ENCODE results near the gene CD8B.
"Not testable (repeated sequence)": the region's sequence is repeated elsewhere in the genome, so short reads cannot be mapped to it uniquely, and the experiment has no call there.

The CD8B gene

GRCh38 chr2:86837714-86838113 lies 24.0 kb downstream of the CD8B start:
- not testable (repeated sequence) for DNase-seq (ENCODE audit: insufficient read length, low spot score); FAIRE-seq

GRCh38 chr2:86836915-86837695 lies 24.6 kb downstream of the CD8B start:
- FAIRE-seq; DNase-seq (ENCODE audit: insufficient read length, low spot score): not testable (repeated sequence)

GRCh38 chr2:86835548-86835889 lies 26.2 kb downstream of the CD8B start:
- DNase-seq (ENCODE audit: insufficient read length, low spot score); FAIRE-seq: not testable (repeated sequence)

DNA sequence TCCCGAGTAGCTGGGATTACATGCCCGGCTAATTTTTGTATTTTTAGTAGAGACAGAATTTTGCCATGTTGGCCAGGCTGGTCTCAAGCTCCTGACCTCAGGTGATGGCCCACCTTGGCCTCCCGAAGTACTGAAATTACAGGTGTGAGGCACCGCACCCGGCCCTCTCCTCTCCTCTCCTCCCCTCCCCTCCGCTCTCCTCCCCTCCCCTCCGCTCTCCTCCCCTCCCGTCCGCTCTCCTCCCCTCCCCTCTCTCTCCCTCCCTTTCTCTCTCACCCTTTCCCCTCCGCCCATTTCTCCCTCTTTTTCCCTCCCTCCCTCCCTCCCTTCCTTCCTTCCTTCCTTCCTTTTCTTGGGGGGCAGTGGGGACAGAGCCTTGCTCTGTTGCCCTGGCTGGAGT lies 28.4 kb downstream of the CD8B start:
- no peak for DNase-seq (ENCODE audit: insufficient read length, low spot score)
- FAIRE-seq: no peak
- TF ChIP-seq POLR2A (IDR thresholded peaks at IDR 0.05; ENCODE audit: low read depth, low read length): no peak
- TF ChIP-seq POU2F2 (IDR thresholded peaks at IDR 0.05; ENCODE audit: low read depth, low read length): no peak
- TF ChIP-seq POLR2AphosphoS5 (IDR thresholded peaks at IDR 0.05; ENCODE audit: low read depth, low read length): no peak
- no peak for TF ChIP-seq SPI1 (IDR thresholded peaks at IDR 0.05; ENCODE audit: low read depth, low read length)
- TF ChIP-seq PAX5 (IDR thresholded peaks at IDR 0.05; ENCODE audit: insufficient read depth, low read length, severe bottlenecking): no peak
- TF ChIP-seq TAF1 (IDR thresholded peaks at IDR 0.05; ENCODE audit: low read depth, low read length): no peak

GRCh38 chr2:86832334-86833096 lies 29.2 kb downstream of the CD8B start:
- TF ChIP-seq POU2F2 (IDR thresholded peaks at IDR 0.05; ENCODE audit: low read depth, low read length) (no peak), POLR2AphosphoS5 (IDR thresholded peaks at IDR 0.05; ENCODE audit: low read depth, low read length) (no peak), PAX5 (IDR thresholded peaks at IDR 0.05; ENCODE audit: insufficient read depth, low read length, severe bottlenecking) (no peak), TAF1 (IDR thresholded peaks at IDR 0.05; ENCODE audit: low read depth, low read length) (no peak), POLR2A (IDR thresholded peaks at IDR 0.05; ENCODE audit: low read depth, low read length) (no peak), SPI1 (IDR thresholded peaks at IDR 0.05; ENCODE audit: low read depth, low read length) (no peak)
- DNase-seq (ENCODE audit: insufficient read length, low spot score) (no peak), FAIRE-seq (no peak)

DNA sequence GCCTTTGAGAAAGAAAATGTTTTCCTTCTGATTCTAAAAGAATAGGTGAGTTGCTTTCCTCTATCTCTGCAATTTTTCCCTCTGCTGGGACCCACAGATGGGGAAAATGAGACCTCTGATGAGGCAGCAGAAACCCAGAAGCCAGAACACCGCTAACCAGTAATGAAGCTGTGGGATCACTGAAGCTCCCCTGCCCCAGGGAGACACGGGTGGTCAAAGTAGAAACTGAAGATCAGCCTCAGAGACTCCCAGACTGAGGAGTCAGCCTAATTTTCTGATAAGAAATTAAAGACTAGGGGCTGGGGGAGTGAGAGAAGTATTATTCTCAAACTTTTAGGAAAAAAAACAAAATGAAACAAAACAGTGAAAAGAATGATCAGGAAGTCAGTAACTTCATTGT lies 30.1 kb downstream of the CD8B start:
- TF ChIP-seq TAF1 (IDR thresholded peaks at IDR 0.05; ENCODE audit: low read depth, low read length) (no peak), POLR2A (IDR thresholded peaks at IDR 0.05; ENCODE audit: low read depth, low read length) (no peak), POU2F2 (IDR thresholded peaks at IDR 0.05; ENCODE audit: low read depth, low read length) (no peak), SPI1 (IDR thresholded peaks at IDR 0.05; ENCODE audit: low read depth, low read length) (no peak), PAX5 (IDR thresholded peaks at IDR 0.05; ENCODE audit: insufficient read depth, low read length, severe bottlenecking) (no peak), POLR2AphosphoS5 (IDR thresholded peaks at IDR 0.05; ENCODE audit: low read depth, low read length) (no peak)
- FAIRE-seq (no peak), DNase-seq (ENCODE audit: insufficient read length, low spot score) (no peak)

DNA sequence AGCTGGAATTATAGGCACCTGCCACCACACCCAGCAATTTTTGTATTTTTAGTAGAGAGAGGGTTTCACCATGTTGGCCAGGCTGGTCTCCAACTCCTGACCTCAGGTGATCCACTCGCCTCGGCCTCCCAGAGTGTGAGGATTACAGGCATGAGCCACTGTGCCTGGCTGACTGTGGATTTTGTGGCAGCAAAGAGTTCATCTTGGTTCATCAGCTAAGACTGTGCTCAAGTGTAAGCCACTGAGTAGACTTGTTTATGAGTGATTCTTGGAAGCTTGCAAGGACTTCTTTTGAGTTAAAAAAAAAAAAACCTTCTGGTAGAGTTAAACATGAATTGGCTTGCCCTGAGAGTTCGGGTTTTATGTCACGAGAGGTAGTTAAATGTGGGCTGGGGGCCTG lies 34.7 kb downstream of the CD8B start:
- TF ChIP-seq TAF1 (IDR thresholded peaks at IDR 0.05; ENCODE audit: low read depth, low read length) (no peak), POLR2AphosphoS5 (IDR thresholded peaks at IDR 0.05; ENCODE audit: low read depth, low read length) (no peak), POU2F2 (IDR thresholded peaks at IDR 0.05; ENCODE audit: low read depth, low read length) (no peak), PAX5 (IDR thresholded peaks at IDR 0.05; ENCODE audit: insufficient read depth, low read length, severe bottlenecking) (no peak), POLR2A (IDR thresholded peaks at IDR 0.05; ENCODE audit: low read depth, low read length) (no peak)
- DNase-seq (ENCODE audit: insufficient read length, low spot score): no peak
- no peak for FAIRE-seq

DNA sequence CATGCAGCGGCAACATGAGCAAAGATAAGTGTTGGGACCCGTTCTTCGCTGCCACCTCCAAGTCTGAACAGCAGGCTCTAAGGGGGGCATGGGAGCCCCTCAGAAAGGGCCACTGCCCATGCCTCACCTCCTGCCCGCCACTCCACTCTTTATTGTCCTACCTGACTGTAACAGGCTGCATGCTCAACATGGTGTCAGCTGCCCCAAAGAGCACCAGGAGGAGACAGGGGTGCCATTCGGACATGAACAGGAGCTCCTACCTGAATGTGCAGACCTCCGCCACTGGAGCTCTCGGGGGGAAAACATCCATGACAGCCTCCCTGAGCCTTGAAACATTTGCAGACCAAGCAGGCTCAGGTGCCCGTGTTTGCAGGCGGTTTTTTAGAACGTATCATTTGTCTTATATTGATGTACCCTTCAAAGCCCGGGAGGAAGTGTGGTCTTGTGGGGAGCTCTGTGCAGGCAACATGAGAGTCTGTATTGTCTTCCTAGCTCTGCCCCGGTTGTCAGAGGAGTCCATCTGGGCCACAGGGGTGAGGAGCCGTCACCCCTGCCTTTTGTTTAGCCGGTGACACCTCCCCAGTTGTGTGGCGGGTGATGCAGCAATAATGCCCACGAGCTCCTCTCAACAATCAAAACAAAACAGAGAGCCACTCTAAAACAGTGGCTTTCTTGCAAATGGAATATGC lies 35.8 kb downstream of the CD8B start:
- no peak for TF ChIP-seq SPI1 (IDR thresholded peaks at IDR 0.05; ENCODE audit: low read depth, low read length)
- no peak for TF ChIP-seq TAF1 (IDR thresholded peaks at IDR 0.05; ENCODE audit: low read depth, low read length)
- no peak for TF ChIP-seq POLR2A (IDR thresholded peaks at IDR 0.05; ENCODE audit: low read depth, low read length)
- TF ChIP-seq PAX5 (IDR thresholded peaks at IDR 0.05; ENCODE audit: insufficient read depth, low read length, severe bottlenecking): no peak
- no peak for TF ChIP-seq POU2F2 (IDR thresholded peaks at IDR 0.05; ENCODE audit: low read depth, low read length)
- no peak for TF ChIP-seq POLR2AphosphoS5 (IDR thresholded peaks at IDR 0.05; ENCODE audit: low read depth, low read length)
- DNase-seq (ENCODE audit: insufficient read length, low spot score) (no peak), FAIRE-seq (no peak)

DNA sequence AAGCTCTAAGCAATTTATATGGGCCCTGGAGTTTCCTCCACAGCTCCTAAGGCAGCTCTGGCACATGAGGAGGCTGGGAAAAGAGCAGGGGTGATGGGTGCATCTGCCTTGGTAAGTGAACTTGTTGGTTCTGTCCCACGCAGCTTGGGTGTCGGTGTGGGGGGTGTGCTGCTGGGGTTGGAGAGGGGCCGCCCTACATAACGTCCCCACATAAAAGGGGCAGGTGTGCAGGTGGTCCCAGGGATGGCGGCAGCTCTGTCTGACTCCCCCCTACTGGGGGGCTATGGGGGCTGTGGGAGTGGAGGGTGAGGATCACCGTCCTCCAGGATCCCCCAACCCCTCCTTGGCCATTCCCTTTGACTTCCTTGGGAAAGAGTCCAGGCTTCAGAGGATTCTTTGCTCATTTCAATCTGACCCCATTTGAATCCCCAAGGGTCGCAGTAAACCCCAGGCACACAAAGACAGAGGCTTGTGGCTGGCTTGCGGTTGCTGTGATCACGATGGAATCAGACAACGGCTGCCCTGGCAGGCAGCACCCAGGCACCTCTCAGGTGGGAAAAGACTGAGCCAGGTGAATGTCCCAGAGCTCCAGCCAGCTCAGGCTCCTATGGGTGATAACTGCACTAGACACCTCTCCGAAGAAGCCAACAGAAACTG lies 36.5 kb downstream of the CD8B start:
- DNase-seq (ENCODE audit: insufficient read length, low spot score) (no peak), FAIRE-seq (no peak)
- no peak for TF ChIP-seq PAX5 (IDR thresholded peaks at IDR 0.05; ENCODE audit: insufficient read depth, low read length, severe bottlenecking)
- no peak for TF ChIP-seq POLR2AphosphoS5 (IDR thresholded peaks at IDR 0.05; ENCODE audit: low read depth, low read length)
- TF ChIP-seq POU2F2 (IDR thresholded peaks at IDR 0.05; ENCODE audit: low read depth, low read length): no peak
- no peak for TF ChIP-seq POLR2A (IDR thresholded peaks at IDR 0.05; ENCODE audit: low read depth, low read length)
- no peak for TF ChIP-seq SPI1 (IDR thresholded peaks at IDR 0.05; ENCODE audit: low read depth, low read length)

Data from GM12891 (cell line).